ENCODE results near the gene CALHM5.

DNA sequence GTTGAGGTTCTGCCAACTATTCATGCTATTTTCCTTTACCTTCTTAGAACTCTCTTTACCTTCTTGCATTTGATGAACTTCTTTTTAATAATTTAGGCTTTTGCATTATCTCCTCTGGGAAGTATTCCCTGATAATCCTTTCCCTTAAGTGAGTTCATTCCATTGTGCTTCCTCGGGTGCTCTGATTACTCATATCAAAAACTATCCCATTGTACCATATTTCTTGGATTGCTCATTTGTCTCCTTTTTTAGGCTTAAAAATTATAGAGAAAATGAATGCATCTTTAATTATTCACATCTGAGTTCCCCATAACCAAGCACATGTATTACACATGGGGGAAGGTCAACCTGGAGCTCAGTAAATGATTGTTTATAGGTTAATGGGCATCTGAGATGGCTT lies 44.6 kb downstream of the CALHM5 start:
- no peak for TF ChIP-seq CTCF (conservative IDR thresholded peaks at IDR 0.05)
- TF ChIP-seq ZFX (IDR thresholded peaks at IDR 0.05) = no peak
